Measurements from ENCODE around the gene EPN1. TPM values are rescaled to one million over a fixed set of nuclear protein-coding genes. Genes with fewer than 3 reads are reported as not detected.

The EPN1 gene
- total RNA-seq, 1 experiment from 2014 or later = 102 TPM

DNA sequence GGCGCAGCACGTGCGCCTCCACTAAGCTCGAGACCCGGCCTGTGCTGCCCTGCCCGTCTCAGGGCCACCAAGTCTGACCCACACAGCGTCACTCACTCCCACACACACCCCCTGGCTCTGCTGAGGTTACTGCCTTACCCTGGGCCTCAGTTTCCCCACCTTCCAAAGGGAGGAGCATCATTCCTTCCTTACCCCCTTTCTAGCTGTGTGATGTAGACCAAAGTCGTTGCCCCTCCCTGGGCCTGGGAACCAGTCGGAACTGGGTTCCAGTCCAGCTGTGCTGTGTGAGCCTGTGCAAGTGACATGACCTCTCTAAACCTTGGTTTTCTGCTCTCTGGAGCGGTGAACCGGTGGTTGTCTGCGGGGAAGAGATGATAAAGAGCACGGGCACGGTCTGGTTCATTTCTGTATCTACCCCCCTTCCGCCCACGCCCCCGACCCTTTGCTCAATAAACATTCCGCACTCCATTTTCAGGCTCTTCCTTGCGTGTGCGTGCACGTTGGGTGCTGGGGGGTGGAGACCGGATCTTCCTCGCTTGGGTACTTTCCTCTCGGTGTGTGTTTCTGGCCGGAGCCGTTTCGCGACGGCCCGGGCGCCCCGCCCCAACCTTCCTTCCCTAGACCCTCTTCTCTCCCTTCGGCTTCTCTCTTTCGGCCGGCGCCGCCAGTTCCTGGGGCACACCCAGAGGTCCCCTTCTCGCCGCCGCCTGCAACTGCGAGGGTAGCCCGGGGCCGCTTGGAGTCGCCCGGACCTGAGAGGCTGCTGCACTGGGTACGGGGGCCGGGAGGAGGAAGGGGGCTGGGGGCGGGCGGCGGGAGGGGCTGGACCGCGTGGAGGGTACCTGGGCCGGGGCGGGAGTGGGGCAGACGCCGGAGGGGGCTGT, 31.8 kb upstream of the EPN1 start, which contains the start of gene ZNF581:
TSS of gene ZNF581 (plus strand) at position 647 of the 884 bp plus-strand sequence. CDS start 923 bp downstream, outside the sequence.
- H3K4me3 Mint-ChIP-seq (ENCODE audit: unreplicated experiment) = peak within 1 kb of the TSS; percentile 82
- ChIA-PET CTCF (interaction anchor here (0.7 to 2.7 kb wide), 4 partner anchors 11 to 16 kb away, joined by 3 to 11 read pairs (median 4); no protein-coding TSS in a partner anchor), POLR2A (interaction anchor here (0.6 to 3.0 kb wide), 13 partner anchors 9 to 1194 kb away, joined by 3 to 25 read pairs (median 5); partner anchors contain the start of genes FIZ1, LENG8, TMEM238 and U2AF2)
- TF ChIP-seq, protein P1, sequence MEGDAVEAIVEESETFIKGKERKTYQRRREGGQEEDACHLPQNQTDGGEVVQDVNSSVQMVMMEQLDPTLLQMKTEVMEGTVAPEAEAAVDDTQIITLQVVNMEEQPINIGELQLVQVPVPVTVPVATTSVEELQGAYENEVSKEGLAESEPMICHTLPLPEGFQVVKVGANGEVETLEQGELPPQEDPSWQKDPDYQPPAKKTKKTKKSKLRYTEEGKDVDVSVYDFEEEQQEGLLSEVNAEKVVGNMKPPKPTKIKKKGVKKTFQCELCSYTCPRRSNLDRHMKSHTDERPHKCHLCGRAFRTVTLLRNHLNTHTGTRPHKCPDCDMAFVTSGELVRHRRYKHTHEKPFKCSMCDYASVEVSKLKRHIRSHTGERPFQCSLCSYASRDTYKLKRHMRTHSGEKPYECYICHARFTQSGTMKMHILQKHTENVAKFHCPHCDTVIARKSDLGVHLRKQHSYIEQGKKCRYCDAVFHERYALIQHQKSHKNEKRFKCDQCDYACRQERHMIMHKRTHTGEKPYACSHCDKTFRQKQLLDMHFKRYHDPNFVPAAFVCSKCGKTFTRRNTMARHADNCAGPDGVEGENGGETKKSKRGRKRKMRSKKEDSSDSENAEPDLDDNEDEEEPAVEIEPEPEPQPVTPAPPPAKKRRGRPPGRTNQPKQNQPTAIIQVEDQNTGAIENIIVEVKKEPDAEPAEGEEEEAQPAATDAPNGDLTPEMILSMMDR (IDR thresholded peaks at IDR 0.05; ENCODE audit: unreplicated experiment) = no peak
- peaks cover 18% of the 10 kb centered on the region for H3K4me1 Mint-ChIP-seq (ENCODE audit: insufficient read depth, unreplicated experiment)
- intact Hi-C loops (cut with micrococcal nuclease) = loop anchor here (1.0 kb wide), 1 partner anchor 10 kb away; no protein-coding TSS in a partner anchor
- H3K27ac Mint-ChIP-seq (ENCODE audit: low read depth, unreplicated experiment) = peak within 1 kb of the TSS; percentile 94
- H3K36me3 Mint-ChIP-seq (ENCODE audit: insufficient read depth, unreplicated experiment) = peaks cover 60% of the 10 kb centered on the region
- H3K9me3 Mint-ChIP-seq (ENCODE audit: unreplicated experiment) = no peaks in the 10 kb centered on the region
- no peaks in the 10 kb centered on the region for H3K27me3 Mint-ChIP-seq (ENCODE audit: insufficient read depth, unreplicated experiment)
- peak; percentile 79 for DNase-seq (ENCODE audit: unreplicated experiment)
- BruUV-seq (replicated peaks) = no TSS peak

DNA sequence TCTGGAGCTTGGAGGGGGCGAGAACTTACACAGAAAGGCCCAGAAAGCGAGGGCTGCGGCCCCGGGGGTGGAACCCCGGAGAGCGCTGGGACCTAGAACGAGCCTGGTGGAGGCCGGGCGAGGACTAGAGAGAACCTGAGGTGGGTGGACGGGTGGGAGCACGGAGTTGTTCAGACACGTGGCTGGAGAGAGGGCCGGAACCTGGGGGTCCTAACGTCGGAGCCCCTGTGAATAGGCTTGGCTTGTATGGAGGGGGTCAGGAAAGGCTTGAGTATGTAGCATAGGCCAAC, 31.2 kb upstream of the EPN1 start:
- no peak for DNase-seq (ENCODE audit: unreplicated experiment)
- ChIA-PET CTCF (interaction anchor here (0.7 to 2.7 kb wide), 3 partner anchors 11 to 13 kb away, joined by 3 to 11 read pairs (median 3); no protein-coding TSS in a partner anchor), POLR2A (interaction anchor here (1.0 to 3.0 kb wide), 5 partner anchors 10 to 1195 kb away, joined by 3 to 25 read pairs (median 6); partner anchors contain the start of genes FIZ1 and LENG8)
- TF ChIP-seq, protein P1 (IDR thresholded peaks at IDR 0.05; ENCODE audit: unreplicated experiment) = no peak
- intact Hi-C loops (cut with micrococcal nuclease) = loop anchor here (1.0 kb wide), 1 partner anchor 9 kb away; no protein-coding TSS in a partner anchor
- H3K27me3 Mint-ChIP-seq (ENCODE audit: insufficient read depth, unreplicated experiment) = no peaks in the 10 kb centered on the region
- H3K4me3 Mint-ChIP-seq (ENCODE audit: unreplicated experiment) = peak overlapping the region; percentile 82
- no peaks in the 10 kb centered on the region for H3K9me3 Mint-ChIP-seq (ENCODE audit: unreplicated experiment)
- BruUV-seq (replicated peaks) = no TSS peak
- peak overlapping the region; percentile 94 for H3K27ac Mint-ChIP-seq (ENCODE audit: low read depth, unreplicated experiment)
- H3K36me3 Mint-ChIP-seq (ENCODE audit: insufficient read depth, unreplicated experiment) = peaks cover 54% of the 10 kb centered on the region
- H3K4me1 Mint-ChIP-seq (ENCODE audit: insufficient read depth, unreplicated experiment) = peaks cover 18% of the 10 kb centered on the region

DNA sequence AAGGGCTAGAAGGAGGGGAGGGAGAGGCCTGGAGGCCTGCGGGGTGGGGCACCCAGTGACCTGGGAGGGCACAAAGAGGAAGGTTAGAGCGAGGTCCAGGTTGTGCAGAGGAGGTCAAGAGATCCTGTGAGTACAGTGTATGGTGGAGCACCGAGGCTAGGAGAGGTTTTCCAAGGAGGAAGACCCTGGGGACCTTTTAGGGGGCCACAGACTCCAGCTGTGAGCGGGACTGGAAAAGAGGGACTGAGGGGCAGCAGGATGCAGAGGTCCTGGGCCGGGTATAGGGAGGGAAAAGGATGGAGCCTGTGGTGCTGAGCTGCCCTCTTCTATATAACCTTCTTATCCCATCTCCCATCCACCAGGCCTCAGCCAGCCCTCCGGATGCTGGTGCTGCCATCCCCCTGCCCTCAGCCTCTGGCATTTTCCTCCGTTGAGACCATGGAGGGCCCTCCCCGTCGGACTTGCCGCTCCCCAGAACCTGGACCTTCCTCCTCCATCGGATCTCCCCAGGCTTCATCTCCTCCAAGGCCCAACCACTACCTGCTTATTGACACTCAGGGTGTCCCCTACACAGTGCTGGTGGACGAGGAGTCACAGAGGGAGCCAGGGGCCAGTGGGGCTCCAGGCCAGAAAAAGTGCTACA, 30.7 kb upstream of the EPN1 start:
- peaks cover 18% of the 10 kb centered on the region for H3K4me1 Mint-ChIP-seq (ENCODE audit: insufficient read depth, unreplicated experiment)
- CTCF ChIA-PET = interaction anchor here (0.7 to 3.6 kb wide), 5 partner anchors 9 to 14 kb away, joined by 3 to 25 read pairs (median 4); no protein-coding TSS in a partner anchor
- peak overlapping the region; percentile 94 for H3K27ac Mint-ChIP-seq (ENCODE audit: low read depth, unreplicated experiment)
- DNase-seq (ENCODE audit: unreplicated experiment) = no peak
- intact Hi-C loops (cut with micrococcal nuclease) = no loop called here
- H3K9me3 Mint-ChIP-seq (ENCODE audit: unreplicated experiment) = no peaks in the 10 kb centered on the region
- TF ChIP-seq, protein P1 (IDR thresholded peaks at IDR 0.05; ENCODE audit: unreplicated experiment) = no peak
- POLR2A ChIA-PET = interaction anchor here (1.0 to 3.0 kb wide), 3 partner anchors 10 to 45 kb away, joined by 4 to 15 read pairs (median 6); partner anchors contain the start of gene FIZ1
- H3K27me3 Mint-ChIP-seq (ENCODE audit: insufficient read depth, unreplicated experiment) = no peaks in the 10 kb centered on the region
- H3K36me3 Mint-ChIP-seq (ENCODE audit: insufficient read depth, unreplicated experiment) = peaks cover 50% of the 10 kb centered on the region
- peak overlapping the region; percentile 82 for H3K4me3 Mint-ChIP-seq (ENCODE audit: unreplicated experiment)
- no TSS peak for BruUV-seq (replicated peaks)
